Calu3 (cell line): ENCODE results near the gene AGAP3. TPM values are rescaled to one million over a fixed set of nuclear protein-coding genes. Genes with fewer than 3 reads are reported as not detected.

ENCODE experiments used
- BruUV-seq: library from RNA; stranded (reverse); fragments of 400-500 nt; replicated peaks from 2 replicates; lab custom pipeline; 2021; lab: Mats Ljungman, UMichigan
- CTCF ChIA-PET: fragments of 300-600 bp; sonication (Branson Sonifier 250); formaldehyde crosslinking; loops from one replicate; lab custom pipeline; 2022; ENCODE audit warnings: antibody characterized with exemption; lab: Charles Lee
- DNase-seq: peaks from one replicate; pipeline ENCODE4 v3.0.0; 2022
- H3K27ac Mint-ChIP-seq: one replicate; pipeline ENCODE4 v1.8.0; 2022; ENCODE audit warnings: mixed read lengths; ENCODE audit not compliant: unreplicated experiment
- H3K27me3 Mint-ChIP-seq: one replicate; pipeline ENCODE4 v1.8.0; 2022; ENCODE audit warnings: mixed read lengths; ENCODE audit not compliant: unreplicated experiment
- H3K36me3 Mint-ChIP-seq: one replicate; pipeline ENCODE4 v1.8.0; 2022; ENCODE audit warnings: mild to moderate bottlenecking, moderate library complexity, mixed read lengths; ENCODE audit not compliant: insufficient read depth, unreplicated experiment
- H3K4me1 Mint-ChIP-seq: one replicate; pipeline ENCODE4 v1.8.0; 2022; ENCODE audit warnings: mild to moderate bottlenecking, low read depth, mixed read lengths; ENCODE audit not compliant: unreplicated experiment
- H3K4me3 Mint-ChIP-seq: one replicate; pipeline ENCODE4 v1.8.0; 2022; ENCODE audit warnings: mild to moderate bottlenecking, low read depth, moderate library complexity, mixed read lengths; ENCODE audit not compliant: unreplicated experiment
- H3K9me3 Mint-ChIP-seq: one replicate; pipeline ENCODE4 v1.8.0; 2022; ENCODE audit warnings: low read depth, mixed read lengths; ENCODE audit not compliant: unreplicated experiment
- intact Hi-C: fragments of 100-400 bp; cut with micrococcal nuclease; formaldehyde crosslinking; loops from one replicate; pipeline ENCODE4 v1.10.0; 2022; ENCODE audit not compliant: unreplicated experiment
- total RNA-seq: library from RNA; stranded (reverse); gene quantifications from 2 replicates; pipeline ENCODE4 v1.2.3, GENCODE V29; 2022
- TF ChIP-seq, protein P1 (sequence below): fragments of 200-600 bp; IDR thresholded peaks from one replicate; pipeline ENCODE4 v1.8.0; 2022; ENCODE audit warnings: antibody characterized with exemption; ENCODE audit not compliant: unreplicated experiment

AGAP3 gene
- total RNA-seq, 1 experiment from 2014 or later = 73.4 TPM

DNA sequence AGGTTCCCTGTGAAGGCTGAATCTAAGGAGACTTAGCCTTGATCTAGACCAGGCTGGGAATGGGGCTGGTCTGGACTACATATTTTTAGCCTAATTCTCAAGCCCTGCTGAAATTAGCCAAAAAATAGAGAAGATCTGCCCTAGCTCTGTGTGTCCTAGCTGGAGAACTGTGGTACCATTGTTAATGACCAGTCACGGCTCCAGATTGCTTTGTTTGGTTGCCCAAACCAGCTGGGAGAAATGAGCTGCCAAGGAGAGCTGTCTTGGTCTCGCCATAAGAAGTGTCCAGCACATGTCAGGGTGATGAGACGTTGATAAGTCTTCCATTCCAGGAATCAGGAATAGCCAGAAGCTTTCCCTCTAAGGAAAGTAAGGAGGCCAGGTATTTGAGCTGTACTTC is 60.5 kb downstream of the AGAP3 start:
- CTCF ChIA-PET = interaction anchor here (0.7 kb wide), 1 partner anchor 1498 kb away, joined by 6 read pairs; no protein-coding TSS in a partner anchor
- no peak for DNase-seq
- peaks cover 25% of the 10 kb centered on the region for H3K36me3 Mint-ChIP-seq
- no TSS peak for BruUV-seq
- TF ChIP-seq, protein P1, sequence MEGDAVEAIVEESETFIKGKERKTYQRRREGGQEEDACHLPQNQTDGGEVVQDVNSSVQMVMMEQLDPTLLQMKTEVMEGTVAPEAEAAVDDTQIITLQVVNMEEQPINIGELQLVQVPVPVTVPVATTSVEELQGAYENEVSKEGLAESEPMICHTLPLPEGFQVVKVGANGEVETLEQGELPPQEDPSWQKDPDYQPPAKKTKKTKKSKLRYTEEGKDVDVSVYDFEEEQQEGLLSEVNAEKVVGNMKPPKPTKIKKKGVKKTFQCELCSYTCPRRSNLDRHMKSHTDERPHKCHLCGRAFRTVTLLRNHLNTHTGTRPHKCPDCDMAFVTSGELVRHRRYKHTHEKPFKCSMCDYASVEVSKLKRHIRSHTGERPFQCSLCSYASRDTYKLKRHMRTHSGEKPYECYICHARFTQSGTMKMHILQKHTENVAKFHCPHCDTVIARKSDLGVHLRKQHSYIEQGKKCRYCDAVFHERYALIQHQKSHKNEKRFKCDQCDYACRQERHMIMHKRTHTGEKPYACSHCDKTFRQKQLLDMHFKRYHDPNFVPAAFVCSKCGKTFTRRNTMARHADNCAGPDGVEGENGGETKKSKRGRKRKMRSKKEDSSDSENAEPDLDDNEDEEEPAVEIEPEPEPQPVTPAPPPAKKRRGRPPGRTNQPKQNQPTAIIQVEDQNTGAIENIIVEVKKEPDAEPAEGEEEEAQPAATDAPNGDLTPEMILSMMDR = no peak
- no peak overlapping the region for H3K27ac Mint-ChIP-seq
- no peaks in the 10 kb centered on the region for H3K27me3 Mint-ChIP-seq
- H3K4me3 Mint-ChIP-seq = no peak overlapping the region
- no peaks in the 10 kb centered on the region for H3K9me3 Mint-ChIP-seq
- H3K4me1 Mint-ChIP-seq = no peaks in the 10 kb centered on the region
- intact Hi-C loops = no loop called here

DNA sequence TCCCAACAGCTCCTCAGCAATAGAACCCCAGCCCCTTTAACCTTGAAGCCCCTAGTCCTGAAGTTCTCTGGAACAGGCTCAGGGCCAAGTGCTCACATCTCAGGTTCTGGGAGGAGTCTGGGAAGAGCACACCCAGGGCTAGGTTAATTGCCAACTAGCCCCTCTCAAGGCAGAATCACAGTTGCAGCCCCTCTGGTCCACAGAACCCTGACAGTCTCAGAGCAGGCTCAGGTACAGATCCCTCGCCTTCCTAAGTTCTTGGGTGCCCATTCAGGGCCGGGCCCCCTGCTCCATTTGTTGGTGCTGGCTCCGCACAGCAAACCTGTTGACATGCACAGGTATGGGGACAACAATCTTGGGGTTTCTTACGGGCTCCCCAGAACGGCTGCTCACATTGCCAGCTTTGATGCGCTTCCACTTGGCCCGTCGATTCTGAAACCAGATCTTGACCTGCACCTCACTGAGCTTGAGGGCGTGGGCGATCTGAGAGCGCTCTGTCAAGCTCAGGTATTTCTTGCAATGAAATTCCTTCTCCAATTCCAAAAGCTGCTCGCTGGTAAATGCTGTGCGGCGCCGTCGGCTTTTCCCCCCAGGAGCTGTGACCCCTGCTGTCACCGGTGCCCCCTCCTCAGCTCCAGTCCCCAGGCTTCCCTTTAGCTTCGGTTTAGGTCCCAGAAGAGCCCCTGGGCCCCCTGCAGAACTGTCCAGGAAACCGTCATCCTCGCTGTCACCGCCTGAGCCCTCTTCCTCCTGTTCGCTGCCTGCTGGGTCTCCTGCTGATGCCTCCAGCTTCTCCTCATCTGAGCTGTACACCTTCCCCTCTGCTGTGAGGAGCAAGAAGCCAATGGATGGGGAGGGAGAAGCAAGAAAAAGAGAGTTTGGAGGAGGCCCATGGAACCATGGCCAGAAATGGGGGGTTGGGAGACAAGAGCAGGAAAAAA is 62.3 kb downstream of the AGAP3 start:
- H3K27me3 Mint-ChIP-seq = no peaks in the 10 kb centered on the region
- BruUV-seq = no TSS peak
- no peaks in the 10 kb centered on the region for H3K9me3 Mint-ChIP-seq
- peaks cover 10% of the 10 kb centered on the region for H3K36me3 Mint-ChIP-seq
- no peaks in the 10 kb centered on the region for H3K4me1 Mint-ChIP-seq
- no peak for DNase-seq
- intact Hi-C loops = no loop called here
- TF ChIP-seq, protein P1 = no peak
- CTCF ChIA-PET = interaction anchor here (1.4 kb wide), 1 partner anchor 25 kb away, joined by 4 read pairs; no protein-coding TSS in a partner anchor
- H3K4me3 Mint-ChIP-seq = no peak overlapping the region
- H3K27ac Mint-ChIP-seq = no peak overlapping the region

GRCh38 chr7:151150388-151150787 is 64.1 kb downstream of the AGAP3 start:
- no peak for DNase-seq
- H3K4me3 Mint-ChIP-seq = no peak overlapping the region
- CTCF ChIA-PET = no interaction called here
- no peaks in the 10 kb centered on the region for H3K36me3 Mint-ChIP-seq
- H3K27ac Mint-ChIP-seq = no peak overlapping the region
- no TSS peak for BruUV-seq
- H3K9me3 Mint-ChIP-seq = no peaks in the 10 kb centered on the region
- TF ChIP-seq, protein P1 = no peak
- intact Hi-C loops = no loop called here
- H3K27me3 Mint-ChIP-seq = peaks cover 8% of the 10 kb centered on the region
- H3K4me1 Mint-ChIP-seq = no peaks in the 10 kb centered on the region

- Mint-ChIP-seq H3K9me3 (no peaks in the 10 kb centered on the region), H3K27ac (no peak overlapping the region), H3K36me3 (no peaks in the 10 kb centered on the region), H3K4me3 (no peak overlapping the region), H3K27me3 (peaks cover 16% of the 10 kb centered on the region), H3K4me1 (peaks cover 6% of the 10 kb centered on the region)
- no peak for DNase-seq
- TF ChIP-seq, protein P1 = no peak
- intact Hi-C loops = no loop called here
- CTCF ChIA-PET = no interaction called here
- BruUV-seq = no TSS peak
These were observed 66.6 kb downstream of the AGAP3 start for GRCh38 chr7:151152643-151153513.
